ENCODE results near the gene INPP5A. TPM values are rescaled to one million over a fixed set of nuclear protein-coding genes. Genes with fewer than 3 reads are reported as not detected.

Gene INPP5A
- total RNA-seq, 1 experiment from 2014 or later = 44.5 TPM

DNA sequence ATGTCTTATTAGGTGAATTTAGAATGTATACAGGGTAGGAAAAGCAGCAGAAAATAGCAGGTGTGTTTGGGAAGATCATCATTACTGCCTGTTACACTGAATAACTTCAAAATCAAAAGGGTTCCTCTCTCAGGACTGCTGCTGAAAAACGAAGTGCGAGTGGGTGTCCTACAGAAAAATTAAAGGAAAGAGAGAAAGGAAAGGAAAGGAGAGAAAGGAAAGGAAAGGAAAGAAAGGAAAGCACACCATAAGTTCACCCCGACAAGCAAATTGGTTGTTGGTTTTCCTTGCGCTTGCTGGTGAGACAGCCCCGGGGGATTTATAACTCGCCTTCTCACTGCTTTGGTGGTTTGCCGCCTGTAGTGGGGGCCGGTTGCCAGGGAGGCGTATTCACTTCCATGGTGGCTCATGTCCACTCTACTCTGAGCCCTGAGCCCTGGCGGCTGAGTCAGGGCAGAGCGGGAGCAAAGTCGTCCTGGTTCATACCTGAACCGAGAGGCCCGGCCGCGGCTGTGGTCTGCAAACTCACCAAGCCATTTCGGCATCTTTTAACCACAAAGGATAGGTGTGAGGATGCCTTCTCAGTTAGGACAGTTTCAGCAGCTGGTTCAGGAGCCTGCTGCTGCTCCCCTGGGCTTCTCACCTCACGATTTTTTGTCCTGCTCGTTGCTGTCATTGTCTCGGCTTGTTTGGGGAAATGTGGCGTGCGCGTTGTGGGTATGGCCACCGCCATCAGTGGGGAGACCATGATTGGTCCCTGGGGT, 26.1 kb downstream of the INPP5A start:
- TF ChIP-seq CTCF (IDR thresholded peaks at IDR 0.05; ENCODE audit: insufficient read depth in 1 of 2, low read depth in 1 of 2, low read length in 1 of 2, severe bottlenecking in 1 of 2, unreplicated experiment in 1 of 2) = no peak
- Histone ChIP-seq H3K9me3 (no peaks in the 10 kb centered on the region), H3K27me3 (replicated peaks; ENCODE audit: control insufficient read depth, insufficient read depth, low read length) (no peaks in the 10 kb centered on the region), H3K4me1 (no peaks in the 10 kb centered on the region), H3K36me3 (ENCODE audit: control insufficient read depth, insufficient read depth, low read length) (no peaks in the 10 kb centered on the region), H3K4me3 (ENCODE audit: low read depth, low read length) (no peak overlapping the region)
- POLR2A ChIA-PET = no interaction called here
- CTCF ChIA-PET = no interaction called here
- H3K27ac Mint-ChIP-seq (ENCODE audit: unreplicated experiment) = no peak overlapping the region
- H3K36me3 Mint-ChIP-seq (ENCODE audit: insufficient read depth, unreplicated experiment) = no peaks in the 10 kb centered on the region
- no peak overlapping the region for H3K4me3 Mint-ChIP-seq (ENCODE audit: unreplicated experiment)
- no peaks in the 10 kb centered on the region for H3K27me3 Mint-ChIP-seq (ENCODE audit: insufficient read depth, unreplicated experiment)
- H3K4me1 Mint-ChIP-seq (ENCODE audit: low read depth, unreplicated experiment) = no peaks in the 10 kb centered on the region
- no peak for DNase-seq
- BruUV-seq (replicated peaks) = no TSS peak
- H3K9me3 Mint-ChIP-seq (ENCODE audit: unreplicated experiment) = no peaks in the 10 kb centered on the region
- intact Hi-C loops (cut with micrococcal nuclease; ENCODE audit: unreplicated experiment) = no loop called here

- BruUV-seq (replicated peaks) = no TSS peak
- Histone ChIP-seq H3K36me3 (ENCODE audit: control insufficient read depth, insufficient read depth, low read length) (no peaks in the 10 kb centered on the region), H3K27me3 (replicated peaks; ENCODE audit: control insufficient read depth, insufficient read depth, low read length) (no peaks in the 10 kb centered on the region), H3K9me3 (no peaks in the 10 kb centered on the region), H3K4me3 (ENCODE audit: low read depth, low read length) (no peak overlapping the region), H3K4me1 (no peaks in the 10 kb centered on the region)
- no peak overlapping the region for H3K27ac Mint-ChIP-seq (ENCODE audit: unreplicated experiment)
- ChIA-PET POLR2A (no interaction called here), CTCF (no interaction called here)
- intact Hi-C loops (cut with micrococcal nuclease; ENCODE audit: unreplicated experiment) = no loop called here
- no peak for TF ChIP-seq CTCF (IDR thresholded peaks at IDR 0.05; ENCODE audit: insufficient read depth in 1 of 2, low read depth in 1 of 2, low read length in 1 of 2, severe bottlenecking in 1 of 2, unreplicated experiment in 1 of 2)
- H3K9me3 Mint-ChIP-seq (ENCODE audit: unreplicated experiment) = no peaks in the 10 kb centered on the region
- no peak overlapping the region for H3K4me3 Mint-ChIP-seq (ENCODE audit: unreplicated experiment)
- no peaks in the 10 kb centered on the region for H3K36me3 Mint-ChIP-seq (ENCODE audit: insufficient read depth, unreplicated experiment)
- no peak for DNase-seq
- H3K4me1 Mint-ChIP-seq (ENCODE audit: low read depth, unreplicated experiment) = no peaks in the 10 kb centered on the region
- H3K27me3 Mint-ChIP-seq (ENCODE audit: insufficient read depth, unreplicated experiment) = no peaks in the 10 kb centered on the region
These were observed 26.6 kb downstream of the INPP5A start for GRCh38 chr10:132564249-132564605.

GRCh38 chr10:132564690-132565089, 27.1 kb downstream of the INPP5A start:
- Histone ChIP-seq H3K4me3 (ENCODE audit: low read depth, low read length) (no peak overlapping the region), H3K9me3 (no peaks in the 10 kb centered on the region), H3K36me3 (ENCODE audit: control insufficient read depth, insufficient read depth, low read length) (no peaks in the 10 kb centered on the region), H3K4me1 (no peaks in the 10 kb centered on the region), H3K27me3 (replicated peaks; ENCODE audit: control insufficient read depth, insufficient read depth, low read length) (no peaks in the 10 kb centered on the region)
- no peak for TF ChIP-seq CTCF (IDR thresholded peaks at IDR 0.05; ENCODE audit: insufficient read depth in 1 of 2, low read depth in 1 of 2, low read length in 1 of 2, severe bottlenecking in 1 of 2, unreplicated experiment in 1 of 2)
- Mint-ChIP-seq H3K9me3 (ENCODE audit: unreplicated experiment) (no peaks in the 10 kb centered on the region), H3K4me1 (ENCODE audit: low read depth, unreplicated experiment) (no peaks in the 10 kb centered on the region), H3K36me3 (ENCODE audit: insufficient read depth, unreplicated experiment) (no peaks in the 10 kb centered on the region), H3K27ac (ENCODE audit: unreplicated experiment) (no peak overlapping the region), H3K27me3 (ENCODE audit: insufficient read depth, unreplicated experiment) (no peaks in the 10 kb centered on the region), H3K4me3 (ENCODE audit: unreplicated experiment) (no peak overlapping the region)
- DNase-seq = no peak
- ChIA-PET CTCF (no interaction called here), POLR2A (no interaction called here)
- intact Hi-C loops (cut with micrococcal nuclease; ENCODE audit: unreplicated experiment) = no loop called here
- no TSS peak for BruUV-seq (replicated peaks)
